Measurements from ENCODE around the gene MRPL38. TPM values are rescaled to one million over a fixed set of nuclear protein-coding genes. Genes with fewer than 3 reads are reported as not detected.

MRPL38 gene
- total RNA-seq, 1 experiment from 2014 or later, result 108 TPM

DNA sequence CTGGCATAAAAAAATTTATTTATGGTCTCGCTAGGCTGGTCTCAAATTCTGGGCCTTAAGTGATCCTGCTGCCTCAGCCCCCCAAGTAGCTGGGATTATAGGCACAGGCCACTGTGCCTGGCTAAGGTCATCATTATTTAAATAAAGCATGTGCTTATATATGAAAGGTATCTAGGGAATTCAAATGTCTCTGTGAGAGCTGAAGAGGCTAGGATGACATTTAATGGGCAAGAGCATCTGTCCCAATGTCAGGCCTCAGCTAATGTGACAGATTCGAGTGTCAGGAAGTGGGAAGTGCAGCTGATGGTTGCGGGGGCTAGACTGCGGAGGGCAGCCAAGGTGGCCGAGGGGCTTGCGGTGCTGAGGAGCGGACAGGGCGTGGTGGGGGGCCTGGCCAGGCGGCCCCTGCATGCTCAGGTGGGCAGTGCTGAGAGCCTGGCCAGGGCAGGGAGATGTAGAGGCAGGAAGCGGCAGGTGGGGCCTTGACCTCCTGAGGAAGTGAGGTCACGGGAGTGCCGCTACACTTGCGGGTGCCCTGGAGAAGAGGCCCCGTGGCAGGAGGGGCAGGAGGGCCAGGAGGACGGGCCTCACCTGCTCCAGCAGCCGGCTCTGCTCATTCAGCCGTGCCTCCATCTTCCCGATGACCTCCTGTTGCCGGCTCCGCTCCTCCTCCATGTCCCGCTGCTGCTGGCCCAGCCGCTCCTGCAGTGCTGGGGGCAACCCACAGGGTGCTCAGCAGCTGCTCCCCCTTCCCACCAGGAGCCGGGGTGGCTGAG is 12.6 kb upstream of the MRPL38 start:
- H3T11ph ChIP-seq (ENCODE audit: low read length), result no peak overlapping the region
- no peak overlapping the region for H3K56ac ChIP-seq (ENCODE audit: insufficient read length, low read depth, low read length)
- no peak overlapping the region for H3K4ac ChIP-seq (ENCODE audit: low read depth, low read length)
- peak overlapping the region in 1 of 3 experiments; percentile 23; a peak in 2 of 7 replicates for H3K27ac Mint-ChIP-seq
- no peaks in the 10 kb centered on the region for H3K9me3 ChIP-seq (ENCODE audit: control insufficient read depth, low read depth, low read length)
- H3K23me2 ChIP-seq (ENCODE audit: insufficient read length, low read depth, low read length, poor library complexity, severe bottlenecking), result no peaks in the 10 kb centered on the region
- H3K9ac ChIP-seq (ENCODE audit: extremely low read depth, insufficient read length, low read length), result no peak overlapping the region
- H3K27me3 ChIP-seq (ENCODE audit: insufficient read depth, low read length), result no peaks in the 10 kb centered on the region
- H3K4me1 ChIP-seq (ENCODE audit: insufficient read depth, low read length), result no peaks in the 10 kb centered on the region
- H3K79me2 ChIP-seq (ENCODE audit: insufficient read depth, low read length), result no peaks in the 10 kb centered on the region
- no peak overlapping the region for H2AFZ ChIP-seq (ENCODE audit: low read length)
- H3K27ac ChIP-seq (ENCODE audit: insufficient read length, low read depth, low read length), result no peak overlapping the region
- H2BK120ac ChIP-seq (ENCODE audit: low read depth, low read length, poor library complexity, severe bottlenecking), result no peak overlapping the region
- H3K36me3 Mint-ChIP-seq (ENCODE audit: insufficient read depth in 1 of 3, low read depth in 3 of 3), result peaks cover 2 to 19% (median 4%) of the 10 kb centered on the region in 3 experiments; a peak in 6 of 7 replicates
- H4K5ac ChIP-seq (ENCODE audit: insufficient read length, low read depth, low read length), result no peak overlapping the region
- no peak overlapping the region for H3K18ac ChIP-seq (ENCODE audit: insufficient read length, low read depth, low read length)
- no peaks in the 10 kb centered on the region for H4K20me1 ChIP-seq (ENCODE audit: control insufficient read depth, insufficient read depth, insufficient read length)
- no peaks in the 10 kb centered on the region for H3K9me3 Mint-ChIP-seq
- no peak overlapping the region for H3K4me2 ChIP-seq (ENCODE audit: insufficient read depth, insufficient read length, low read length)
- H3K23ac ChIP-seq (ENCODE audit: insufficient read length, low read depth, low read length), result no peak overlapping the region
- no peak overlapping the region for H4K91ac ChIP-seq (ENCODE audit: insufficient read length, low read depth, low read length)
- H2BK20ac ChIP-seq (ENCODE audit: low read depth, low read length, poor library complexity, severe bottlenecking), result no peak overlapping the region
- H3K27me3 Mint-ChIP-seq (ENCODE audit: low read depth), result no peaks in the 10 kb centered on the region
- no peak for DNase-seq
- TF ChIP-seq, protein P1, sequence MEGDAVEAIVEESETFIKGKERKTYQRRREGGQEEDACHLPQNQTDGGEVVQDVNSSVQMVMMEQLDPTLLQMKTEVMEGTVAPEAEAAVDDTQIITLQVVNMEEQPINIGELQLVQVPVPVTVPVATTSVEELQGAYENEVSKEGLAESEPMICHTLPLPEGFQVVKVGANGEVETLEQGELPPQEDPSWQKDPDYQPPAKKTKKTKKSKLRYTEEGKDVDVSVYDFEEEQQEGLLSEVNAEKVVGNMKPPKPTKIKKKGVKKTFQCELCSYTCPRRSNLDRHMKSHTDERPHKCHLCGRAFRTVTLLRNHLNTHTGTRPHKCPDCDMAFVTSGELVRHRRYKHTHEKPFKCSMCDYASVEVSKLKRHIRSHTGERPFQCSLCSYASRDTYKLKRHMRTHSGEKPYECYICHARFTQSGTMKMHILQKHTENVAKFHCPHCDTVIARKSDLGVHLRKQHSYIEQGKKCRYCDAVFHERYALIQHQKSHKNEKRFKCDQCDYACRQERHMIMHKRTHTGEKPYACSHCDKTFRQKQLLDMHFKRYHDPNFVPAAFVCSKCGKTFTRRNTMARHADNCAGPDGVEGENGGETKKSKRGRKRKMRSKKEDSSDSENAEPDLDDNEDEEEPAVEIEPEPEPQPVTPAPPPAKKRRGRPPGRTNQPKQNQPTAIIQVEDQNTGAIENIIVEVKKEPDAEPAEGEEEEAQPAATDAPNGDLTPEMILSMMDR (conservative IDR thresholded peaks at IDR 0.05), result no peak
- no CpG with 5 or more reads among the region's 23 CpGs for WGBS (ENCODE audit: extremely low coverage, insufficient read length, low lambda C conversion rate)
- H4K8ac ChIP-seq (replicated peaks; ENCODE audit: insufficient read length, low read depth, low read length), result no peak overlapping the region
- no peak overlapping the region for H2AK5ac ChIP-seq (ENCODE audit: insufficient read length, low read length)
- no peak overlapping the region for H3K4me3 Mint-ChIP-seq
- H2BK15ac ChIP-seq (ENCODE audit: low read depth, low read length), result no peak overlapping the region
- no peak overlapping the region for H2BK12ac ChIP-seq (ENCODE audit: insufficient read length, low read depth, low read length)
- no peak overlapping the region for H2BK5ac ChIP-seq (ENCODE audit: insufficient read length, low read length)
- H3K79me1 ChIP-seq (ENCODE audit: insufficient read depth, low read depth, low read length, poor library complexity, severe bottlenecking), result no peaks in the 10 kb centered on the region
- no peaks in the 10 kb centered on the region for H3K4me1 Mint-ChIP-seq
- H3K14ac ChIP-seq (ENCODE audit: insufficient read depth, low read length), result no peak overlapping the region
